H7 (cell line): ENCODE results near the gene PRR9. TPM values are rescaled to one million over a fixed set of nuclear protein-coding genes. Genes with fewer than 3 reads are reported as not detected.
"Not testable (repeated sequence)": the region's sequence is repeated elsewhere in the genome, so short reads cannot be mapped to it uniquely, and the experiment has no call there.

Experiments used
- DNase-seq: peaks from one replicate; pipeline ENCODE4 v3.0.0; 2012
- H3K27me3 ChIP-seq: 2 replicates; pipeline ENCODE4 v1.6.0; 2011; ENCODE audit warnings: mild to moderate bottlenecking, low read length; ENCODE audit not compliant: control insufficient read depth, insufficient read depth
- H3K36me3 ChIP-seq: replicated peaks from 2 replicates; pipeline ENCODE4 v1.5.1; 2011; ENCODE audit warnings: low read length; ENCODE audit not compliant: control insufficient read depth, insufficient read depth
- H3K4me3 ChIP-seq: 2 replicates; pipeline ENCODE4 v1.5.1; 2011; ENCODE audit warnings: low read depth, mild to moderate bottlenecking, control low read depth, low read length, moderate library complexity; ENCODE audit not compliant: insufficient read depth
- total RNA-seq: library from RNA; depleted of rRNA; stranded (reverse); fragments of >200 nt; shearing (Covaris generic); gene quantifications from 2 replicates; pipeline ENCODE4 v1.2.3, GENCODE V29; 2014

PRR9 gene
- total RNA-seq, 1 experiment from 2014 or later = not detected

GRCh38 chr1:153213519-153213918 lies 3.9 kb upstream of the PRR9 start:
- Histone ChIP-seq H3K36me3 (no peaks in the 10 kb centered on the region), H3K4me3 (no peak overlapping the region), H3K27me3 (no peaks in the 10 kb centered on the region)
- DNase-seq = no peak

GRCh38 chr1:153217744-153218416 lies 496 bp downstream of the PRR9 start:
- H3K4me3 ChIP-seq = no peak overlapping the region
- no peak for DNase-seq
- no peaks in the 10 kb centered on the region for H3K27me3 ChIP-seq
- no peaks in the 10 kb centered on the region for H3K36me3 ChIP-seq

- H3K27me3 ChIP-seq = no peaks in the 10 kb centered on the region
- H3K36me3 ChIP-seq = no peaks in the 10 kb centered on the region
- DNase-seq = no peak
- no peak overlapping the region for H3K4me3 ChIP-seq
Measured at GRCh38 chr1:153220606-153221303, 3.4 kb downstream of the PRR9 start.

GRCh38 chr1:153223040-153223891 lies 5.9 kb downstream of the PRR9 start:
- not testable (repeated sequence) for H3K36me3 ChIP-seq, H3K4me3 ChIP-seq, H3K27me3 ChIP-seq
- peak; percentile 46 for DNase-seq

- Histone ChIP-seq H3K4me3 (no peak overlapping the region), H3K27me3 (no peaks in the 10 kb centered on the region), H3K36me3 (no peaks in the 10 kb centered on the region)
- no peak for DNase-seq
Measured at GRCh38 chr1:153227810-153228209, 10.4 kb downstream of the PRR9 start.

- no peak for DNase-seq
- no peak overlapping the region for H3K4me3 ChIP-seq
- no peaks in the 10 kb centered on the region for H3K27me3 ChIP-seq
- H3K36me3 ChIP-seq = no peaks in the 10 kb centered on the region
Measured at GRCh38 chr1:153228491-153228890, 11.1 kb downstream of the PRR9 start.

GRCh38 chr1:153229076-153229829 lies 11.9 kb downstream of the PRR9 start:
- H3K27me3 ChIP-seq, H3K36me3 ChIP-seq, H3K4me3 ChIP-seq: not testable (repeated sequence)
- peak; percentile 43 for DNase-seq

GRCh38 chr1:153231363-153231762 lies 14.0 kb downstream of the PRR9 start:
- Histone ChIP-seq H3K4me3 (no peak overlapping the region), H3K27me3 (no peaks in the 10 kb centered on the region), H3K36me3 (no peaks in the 10 kb centered on the region)
- DNase-seq = no peak

GRCh38 chr1:153231785-153232184 lies 14.4 kb downstream of the PRR9 start:
- H3K27me3 ChIP-seq = no peaks in the 10 kb centered on the region
- H3K36me3 ChIP-seq = no peaks in the 10 kb centered on the region
- DNase-seq = no peak
- H3K4me3 ChIP-seq = no peak overlapping the region

- Histone ChIP-seq H3K36me3 (no peaks in the 10 kb centered on the region), H3K4me3 (no peak overlapping the region), H3K27me3 (no peaks in the 10 kb centered on the region)
- no peak for DNase-seq
Measured at GRCh38 chr1:153232553-153232952, 15.2 kb downstream of the PRR9 start.

- Histone ChIP-seq H3K36me3 (no peaks in the 10 kb centered on the region), H3K4me3 (no peak overlapping the region), H3K27me3 (no peaks in the 10 kb centered on the region)
- DNase-seq = no peak
Measured at GRCh38 chr1:153233448-153233847, 16.1 kb downstream of the PRR9 start.

GRCh38 chr1:153238527-153238926 lies 21.1 kb downstream of the PRR9 start:
- Histone ChIP-seq H3K36me3 (no peaks in the 10 kb centered on the region), H3K27me3 (no peaks in the 10 kb centered on the region), H3K4me3 (no peak overlapping the region)
- peak; percentile 36 for DNase-seq

GRCh38 chr1:153242160-153242559 lies 24.8 kb downstream of the PRR9 start:
- Histone ChIP-seq H3K4me3 (no peak overlapping the region), H3K27me3 (no peaks in the 10 kb centered on the region), H3K36me3 (no peaks in the 10 kb centered on the region)
- DNase-seq = no peak

- Histone ChIP-seq H3K4me3 (no peak overlapping the region), H3K27me3 (no peaks in the 10 kb centered on the region), H3K36me3 (no peaks in the 10 kb centered on the region)
- no peak for DNase-seq
Measured at GRCh38 chr1:153245466-153245865, 28.1 kb downstream of the PRR9 start.
